Left ventricle myocardium inferior (tissue), 1 donor: ENCODE data around the gene TMEM248. TPM values are rescaled to one million over a fixed set of nuclear protein-coding genes. Genes with fewer than 3 reads are reported as not detected.
"Not testable (repeated sequence)": the region's sequence is repeated elsewhere in the genome, so short reads cannot be mapped to it uniquely, and the experiment has no call there.

Source experiments
- DNase-seq: peaks from one replicate; pipeline ENCODE4 v3.0.0-alpha.2; 2020
- H3K27ac ChIP-seq: fragments of 200-600 bp; replicated peaks from 2 replicates; pipeline ENCODE4 v1.8.0; 2021
- H3K27me3 ChIP-seq: fragments of 200-600 bp; 2 replicates; pipeline ENCODE4 v1.8.0; 2021; ENCODE audit warnings: low read depth
- H3K36me3 ChIP-seq: fragments of 200-600 bp; 2 replicates; pipeline ENCODE4 v1.8.0; 2021
- H3K4me1 ChIP-seq: fragments of 200-600 bp; 2 replicates; pipeline ENCODE4 v1.8.0; 2021
- H3K4me3 ChIP-seq: fragments of 200-600 bp; 2 replicates; pipeline ENCODE4 v1.8.0; 2021; ENCODE audit warnings: mild to moderate bottlenecking, moderate library complexity
- H3K9me3 ChIP-seq: fragments of 200-600 bp; replicated peaks from 2 replicates; pipeline ENCODE4 v1.8.0; 2021
- intact Hi-C: fragments of 100-400 bp; cut with micrococcal nuclease; formaldehyde crosslinking; loops from one replicate; pipeline ENCODE4 v1.11.0; 2022
- total RNA-seq: library from RNA; stranded (reverse); fragmentation: NEBNext Ultra II Directional; extraction: Animal tissue kit (Norgen Biotek cat#: 25700); gene quantifications from one replicate; pipeline ENCODE4 v1.2.1, GENCODE V29; 2021
- TF ChIP-seq, protein P1 (sequence below): fragments of 200-600 bp; IDR thresholded peaks from 2 replicates; pipeline ENCODE4 v1.8.0; 2021; ENCODE audit warnings: antibody characterized with exemption, mild to moderate bottlenecking, borderline replicate concordance
- donor health status: DM: no; HTN: yes; CAD: no; lungs with severe emphysema.

TMEM248 gene
- total RNA-seq, 1 donor from 2014 or later = 41.4 TPM

DNA sequence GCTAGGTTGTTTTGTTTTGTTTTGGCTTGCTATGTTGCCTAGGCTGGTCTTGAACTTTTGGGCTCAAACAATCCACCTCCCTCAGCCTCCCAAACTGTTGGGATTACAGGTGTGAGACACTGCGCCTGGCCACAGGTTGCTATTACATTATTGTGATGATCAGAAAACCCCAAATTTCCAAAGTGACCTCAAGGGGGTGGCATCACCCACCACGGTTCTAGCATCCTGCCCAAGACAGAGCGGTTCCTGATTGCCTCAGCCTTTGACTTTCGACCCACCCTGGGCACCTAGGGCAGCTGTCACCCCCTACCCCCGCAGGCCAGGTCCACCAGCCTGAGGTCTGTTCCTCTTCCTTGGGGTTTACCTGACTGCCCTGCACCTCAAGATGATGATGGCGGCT is 46.0 kb downstream of the TMEM248 start:
- Histone ChIP-seq H3K36me3 (no peaks in the 10 kb centered on the region), H3K4me1 (no peaks in the 10 kb centered on the region), H3K27ac (no peak overlapping the region), H3K27me3 (no peaks in the 10 kb centered on the region), H3K9me3 (no peaks in the 10 kb centered on the region), H3K4me3 (no peak overlapping the region)
- no peak for DNase-seq
- TF ChIP-seq, protein P1, sequence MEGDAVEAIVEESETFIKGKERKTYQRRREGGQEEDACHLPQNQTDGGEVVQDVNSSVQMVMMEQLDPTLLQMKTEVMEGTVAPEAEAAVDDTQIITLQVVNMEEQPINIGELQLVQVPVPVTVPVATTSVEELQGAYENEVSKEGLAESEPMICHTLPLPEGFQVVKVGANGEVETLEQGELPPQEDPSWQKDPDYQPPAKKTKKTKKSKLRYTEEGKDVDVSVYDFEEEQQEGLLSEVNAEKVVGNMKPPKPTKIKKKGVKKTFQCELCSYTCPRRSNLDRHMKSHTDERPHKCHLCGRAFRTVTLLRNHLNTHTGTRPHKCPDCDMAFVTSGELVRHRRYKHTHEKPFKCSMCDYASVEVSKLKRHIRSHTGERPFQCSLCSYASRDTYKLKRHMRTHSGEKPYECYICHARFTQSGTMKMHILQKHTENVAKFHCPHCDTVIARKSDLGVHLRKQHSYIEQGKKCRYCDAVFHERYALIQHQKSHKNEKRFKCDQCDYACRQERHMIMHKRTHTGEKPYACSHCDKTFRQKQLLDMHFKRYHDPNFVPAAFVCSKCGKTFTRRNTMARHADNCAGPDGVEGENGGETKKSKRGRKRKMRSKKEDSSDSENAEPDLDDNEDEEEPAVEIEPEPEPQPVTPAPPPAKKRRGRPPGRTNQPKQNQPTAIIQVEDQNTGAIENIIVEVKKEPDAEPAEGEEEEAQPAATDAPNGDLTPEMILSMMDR = no peak
- intact Hi-C loops = no loop called here

DNA sequence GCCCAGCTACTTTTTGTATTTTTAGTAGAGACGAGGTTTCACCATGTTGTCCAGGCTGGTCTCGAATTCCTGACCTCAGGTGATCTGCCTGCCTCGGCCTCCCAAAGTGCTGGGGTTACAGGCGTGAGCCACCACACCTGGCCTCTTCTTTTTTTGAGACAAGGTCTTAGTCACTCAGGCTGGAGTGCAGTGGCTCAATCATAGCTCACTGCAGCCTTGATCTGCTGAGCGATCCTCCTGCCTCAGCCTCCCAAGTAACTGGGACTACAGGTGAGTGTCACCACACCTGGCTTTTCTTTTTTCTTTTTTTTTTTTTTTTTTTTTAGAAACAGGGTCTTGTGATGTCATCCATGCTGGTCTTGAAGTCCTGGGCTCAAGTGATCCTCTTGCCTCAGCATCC is 48.0 kb downstream of the TMEM248 start:
- H3K4me3 ChIP-seq, H3K27me3 ChIP-seq, intact Hi-C loops, H3K27ac ChIP-seq, DNase-seq, H3K36me3 ChIP-seq, H3K4me1 ChIP-seq, H3K9me3 ChIP-seq: not testable (repeated sequence)

DNA sequence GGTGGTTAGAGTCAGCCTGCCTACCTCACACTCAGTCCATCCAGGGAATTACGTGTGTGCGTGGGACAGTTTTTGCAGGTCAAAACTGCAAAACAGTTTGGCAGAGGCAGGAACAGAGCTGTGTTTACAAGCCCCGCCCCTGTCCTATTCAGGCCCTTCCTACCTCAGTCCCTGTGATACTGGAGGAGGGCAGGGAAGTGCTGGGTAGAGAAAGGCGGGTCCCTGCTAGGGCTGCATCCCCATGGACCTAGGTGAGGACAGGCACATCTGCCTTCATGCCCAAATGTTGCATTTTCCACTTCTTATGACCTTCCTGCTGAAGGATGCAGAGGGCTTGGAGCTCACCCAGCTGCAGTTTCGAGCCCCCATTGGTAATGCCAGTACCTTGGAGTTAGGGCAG is 49.3 kb downstream of the TMEM248 start:
- Histone ChIP-seq H3K27ac (no peak overlapping the region), H3K27me3 (no peaks in the 10 kb centered on the region), H3K36me3 (no peaks in the 10 kb centered on the region), H3K4me3 (no peak overlapping the region), H3K9me3 (no peaks in the 10 kb centered on the region), H3K4me1 (no peaks in the 10 kb centered on the region)
- DNase-seq = no peak
- TF ChIP-seq, protein P1 = no peak
- intact Hi-C loops = no loop called here

DNA sequence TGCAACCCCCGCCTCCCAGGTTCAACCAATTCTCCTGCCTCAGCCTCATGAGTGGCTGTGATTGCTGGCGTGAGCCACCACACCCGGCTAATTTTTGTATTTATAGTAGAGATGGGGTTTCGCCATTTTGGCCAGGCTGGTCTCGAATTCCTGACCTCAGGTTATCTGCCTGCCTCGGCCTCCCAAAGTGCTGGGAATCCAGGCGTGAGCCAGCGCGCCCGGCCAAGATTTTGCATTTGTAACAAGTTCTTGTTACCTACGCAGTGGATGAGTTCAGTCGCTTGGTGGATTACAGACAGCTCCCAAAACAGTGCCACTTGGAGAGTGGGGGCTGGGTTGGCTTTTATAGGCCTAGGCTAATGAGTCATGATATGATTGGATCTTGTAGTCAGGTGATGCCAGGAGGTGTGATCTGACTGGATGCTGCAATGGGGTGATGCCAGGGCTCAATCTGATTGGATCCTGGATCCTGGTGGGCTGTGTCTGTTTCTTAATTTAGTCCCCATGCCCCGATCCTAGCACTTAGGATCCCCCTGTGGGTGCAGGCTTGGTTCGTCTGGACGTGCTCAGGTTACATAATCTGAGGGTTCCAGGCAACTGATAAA is 54.1 kb downstream of the TMEM248 start:
- intact Hi-C loops = no loop called here
- Histone ChIP-seq H3K4me1 (no peaks in the 10 kb centered on the region), H3K4me3 (no peak overlapping the region), H3K36me3 (no peaks in the 10 kb centered on the region), H3K27ac (no peak overlapping the region), H3K9me3 (peaks cover 7% of the 10 kb centered on the region), H3K27me3 (no peaks in the 10 kb centered on the region)
- TF ChIP-seq, protein P1 = no peak
- DNase-seq = no peak

DNA sequence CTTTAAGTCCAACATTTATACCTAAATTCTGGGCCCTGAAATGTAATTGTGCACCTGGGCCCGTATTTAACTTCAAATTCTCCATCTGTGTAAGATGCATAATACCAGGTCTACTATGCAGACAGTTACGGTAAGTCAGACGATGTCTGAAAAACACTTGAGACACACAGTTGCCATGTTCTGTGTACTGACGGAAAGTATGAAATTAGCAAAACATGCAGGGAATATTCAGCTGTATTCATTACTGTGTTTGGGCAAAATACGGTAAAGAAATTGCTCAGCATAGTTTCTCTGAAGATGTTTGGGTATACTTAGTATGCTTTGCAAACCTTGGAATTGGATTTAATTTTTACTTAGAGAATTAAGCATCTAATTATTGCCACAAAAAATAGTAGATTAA is 57.3 kb downstream of the TMEM248 start:
- H3K36me3 ChIP-seq, intact Hi-C loops, H3K4me3 ChIP-seq, H3K27me3 ChIP-seq, H3K4me1 ChIP-seq, DNase-seq, H3K27ac ChIP-seq: not testable (repeated sequence)
- H3K9me3 ChIP-seq = peaks cover 15% of the 10 kb centered on the region

DNA sequence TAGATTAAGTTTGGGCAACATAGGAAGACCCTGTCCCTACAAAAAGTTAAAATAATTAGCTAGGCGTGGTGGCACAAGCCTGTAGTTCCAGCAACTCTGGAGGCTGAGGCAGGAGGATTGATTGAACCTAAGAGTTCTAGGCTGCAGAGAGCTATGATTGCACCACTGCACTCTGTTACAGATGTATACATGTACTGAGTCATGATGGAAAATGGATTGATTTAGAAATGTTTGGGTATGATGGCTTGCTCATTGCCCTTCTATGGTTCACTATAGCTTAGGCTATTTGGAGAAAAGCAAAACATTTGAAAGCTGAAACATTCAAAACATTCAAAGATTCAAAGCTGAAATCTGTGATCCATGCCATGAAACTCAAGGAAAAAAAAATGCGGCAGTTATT is 58.0 kb downstream of the TMEM248 start:
- peaks cover 15% of the 10 kb centered on the region for H3K9me3 ChIP-seq
- H3K27ac ChIP-seq, intact Hi-C loops, H3K27me3 ChIP-seq, H3K36me3 ChIP-seq, H3K4me1 ChIP-seq, H3K4me3 ChIP-seq, DNase-seq: not testable (repeated sequence)

DNA sequence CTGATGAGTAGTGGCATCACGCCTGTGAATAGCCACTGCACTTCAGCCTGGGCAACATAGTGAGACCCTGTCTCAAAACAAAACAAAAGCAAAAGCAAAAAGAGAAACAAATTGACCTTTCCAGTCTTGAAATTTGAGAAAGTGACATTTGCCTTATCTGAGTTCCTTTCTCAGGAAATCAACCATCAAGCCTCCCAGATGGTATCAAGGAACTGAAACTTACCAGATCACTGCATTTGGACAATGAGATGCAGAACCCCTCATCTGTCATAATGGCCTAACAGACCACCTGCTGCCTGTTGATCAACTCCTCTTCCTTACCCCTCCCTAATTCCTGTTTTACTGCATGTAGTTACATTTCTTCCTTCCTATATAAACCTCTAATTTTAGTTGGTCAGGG is 59.3 kb downstream of the TMEM248 start:
- DNase-seq, H3K4me3 ChIP-seq, H3K36me3 ChIP-seq, H3K27me3 ChIP-seq, H3K4me1 ChIP-seq, H3K27ac ChIP-seq, intact Hi-C loops: not testable (repeated sequence)
- peaks cover 15% of the 10 kb centered on the region for H3K9me3 ChIP-seq

DNA sequence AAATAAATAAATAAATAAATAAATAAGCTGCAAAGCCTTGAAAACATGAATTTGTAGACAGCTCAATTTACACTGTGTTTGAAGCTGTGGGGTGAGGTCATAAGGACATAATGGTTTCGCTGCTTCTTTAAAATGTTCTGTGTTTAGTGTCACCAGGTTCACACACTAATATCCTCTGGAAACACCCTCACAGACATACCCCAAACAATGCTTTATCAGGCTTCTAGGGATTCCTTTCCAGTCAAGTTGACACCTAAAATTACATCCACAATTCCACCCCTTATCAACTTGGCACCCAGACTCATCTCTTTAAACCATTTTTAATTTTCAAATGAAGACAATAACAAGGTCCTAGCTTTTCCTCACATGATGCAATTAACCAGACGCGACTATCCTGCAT is 68.5 kb downstream of the TMEM248 start:
- H3K27ac ChIP-seq, H3K27me3 ChIP-seq, intact Hi-C loops: not testable (repeated sequence)

DNA sequence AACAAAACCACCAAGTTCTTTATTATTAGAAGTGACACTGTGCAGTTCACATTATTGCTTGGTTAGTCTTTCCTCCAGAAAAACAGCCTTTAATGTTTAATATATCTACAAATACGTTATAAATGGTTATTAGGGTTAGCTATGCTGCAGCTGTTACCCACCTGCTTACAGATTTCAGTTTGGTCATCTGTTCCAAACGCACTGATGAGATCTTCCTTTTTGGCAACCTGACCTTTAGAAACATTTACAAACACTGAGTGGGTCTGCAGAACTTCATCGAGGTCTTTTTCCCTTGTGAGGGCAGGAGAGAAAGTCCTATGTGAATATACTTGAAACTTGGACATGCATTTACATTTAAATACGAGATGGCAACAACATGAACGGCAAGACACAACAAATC is 73.0 kb downstream of the TMEM248 start:
- peaks cover 47% of the 10 kb centered on the region for H3K4me1 ChIP-seq
- H3K27me3 ChIP-seq, DNase-seq, intact Hi-C loops, H3K9me3 ChIP-seq: not testable (repeated sequence)
- H3K27ac ChIP-seq = peak overlapping the region; percentile 99
- H3K36me3 ChIP-seq = peaks cover 48% of the 10 kb centered on the region
- peak overlapping the region; percentile 89 for H3K4me3 ChIP-seq

More for the DNA sequence above, 68.5 kb downstream of the TMEM248 start:
- not testable (repeated sequence) for H3K4me3 ChIP-seq, H3K9me3 ChIP-seq, DNase-seq
- peaks cover 30% of the 10 kb centered on the region for H3K4me1 ChIP-seq
- H3K36me3 ChIP-seq = peaks cover 73% of the 10 kb centered on the region

DNA sequence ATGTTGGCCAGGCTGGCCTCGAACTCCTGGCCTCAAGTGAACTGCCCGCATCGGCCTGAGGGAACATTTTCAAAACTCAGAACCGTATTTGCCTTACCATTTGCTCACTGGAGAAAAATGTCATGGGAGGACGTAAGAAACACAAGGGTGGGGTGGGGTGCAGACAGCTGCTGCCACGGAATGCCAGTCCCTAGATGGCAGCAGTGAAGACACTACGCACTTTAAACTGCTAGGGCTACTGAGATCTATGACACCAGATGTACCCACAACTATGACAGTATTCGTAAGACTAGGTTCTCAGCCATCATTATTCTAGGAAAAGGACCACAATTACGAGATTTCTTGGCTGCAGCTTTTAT is 73.6 kb downstream of the TMEM248 start:
- intact Hi-C loops, H3K9me3 ChIP-seq, H3K27me3 ChIP-seq: not testable (repeated sequence)
- peak overlapping the region; percentile 99 for H3K27ac ChIP-seq
- H3K36me3 ChIP-seq = peaks cover 48% of the 10 kb centered on the region
- H3K4me1 ChIP-seq = peaks cover 47% of the 10 kb centered on the region
- peak; percentile 53 for DNase-seq
- H3K4me3 ChIP-seq = peak overlapping the region; percentile 89

DNA sequence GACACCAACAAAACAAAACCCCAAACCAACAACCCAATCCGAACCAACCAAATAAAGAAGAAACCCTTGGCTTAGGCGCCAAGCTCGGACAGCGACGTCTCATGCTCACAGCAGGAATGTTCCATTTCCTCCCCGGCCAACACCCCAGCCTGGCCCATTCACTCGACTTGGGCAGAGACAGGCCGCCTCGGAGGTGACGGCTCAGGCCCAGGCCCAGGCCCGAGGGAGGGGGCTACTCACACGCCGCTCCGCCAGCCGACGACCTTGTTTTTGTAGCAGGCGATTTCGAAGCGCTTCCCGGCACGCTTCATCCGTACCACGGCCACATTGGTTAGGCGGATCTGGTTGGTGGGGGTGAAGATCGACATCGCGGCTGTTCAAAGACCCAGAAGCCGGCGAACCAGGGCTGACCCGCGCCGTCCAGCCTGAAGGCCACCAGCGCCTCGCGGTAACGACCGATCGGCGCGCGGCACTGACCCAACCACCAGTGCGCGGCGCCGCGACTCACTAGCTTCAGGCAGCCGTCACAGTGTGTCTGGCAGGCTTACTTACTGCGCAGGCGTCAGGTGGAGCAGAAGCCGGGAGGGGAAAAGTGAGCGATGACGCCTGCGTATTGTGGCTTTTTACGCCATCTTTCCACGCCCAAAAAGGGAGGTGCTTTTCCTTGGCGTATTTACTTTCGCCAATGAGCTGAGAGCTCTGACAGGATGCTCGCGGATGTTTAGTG is 74.2 kb downstream of the TMEM248 start, which contains the start of gene SBDS:
Gene SBDS, minus strand, starts transcription at position 537 of the 727 bp plus-strand sequence. Its CDS starts 169 bp downstream, at position 368.
- H3K36me3 ChIP-seq = peaks cover 45% of the 10 kb centered on the region
- peak; percentile 92 for DNase-seq
- H3K27me3 ChIP-seq, intact Hi-C loops, H3K9me3 ChIP-seq: not testable (repeated sequence)
- peak within 1 kb of the TSS; percentile 99 for H3K27ac ChIP-seq
- H3K4me1 ChIP-seq = peaks cover 47% of the 10 kb centered on the region
- H3K4me3 ChIP-seq = peak within 1 kb of the TSS; percentile 89
